HG02623 (cell line): ENCODE results near the gene ZFAND2B.

Experiments used
- ATAC-seq: cut with Tn5 transposase; IDR thresholded peaks from one replicate; pipeline ENCODE4 v1.9.1; 2021; ENCODE audit warnings: moderate library complexity; ENCODE audit not compliant: unreplicated experiment

The ZFAND2B gene

DNA sequence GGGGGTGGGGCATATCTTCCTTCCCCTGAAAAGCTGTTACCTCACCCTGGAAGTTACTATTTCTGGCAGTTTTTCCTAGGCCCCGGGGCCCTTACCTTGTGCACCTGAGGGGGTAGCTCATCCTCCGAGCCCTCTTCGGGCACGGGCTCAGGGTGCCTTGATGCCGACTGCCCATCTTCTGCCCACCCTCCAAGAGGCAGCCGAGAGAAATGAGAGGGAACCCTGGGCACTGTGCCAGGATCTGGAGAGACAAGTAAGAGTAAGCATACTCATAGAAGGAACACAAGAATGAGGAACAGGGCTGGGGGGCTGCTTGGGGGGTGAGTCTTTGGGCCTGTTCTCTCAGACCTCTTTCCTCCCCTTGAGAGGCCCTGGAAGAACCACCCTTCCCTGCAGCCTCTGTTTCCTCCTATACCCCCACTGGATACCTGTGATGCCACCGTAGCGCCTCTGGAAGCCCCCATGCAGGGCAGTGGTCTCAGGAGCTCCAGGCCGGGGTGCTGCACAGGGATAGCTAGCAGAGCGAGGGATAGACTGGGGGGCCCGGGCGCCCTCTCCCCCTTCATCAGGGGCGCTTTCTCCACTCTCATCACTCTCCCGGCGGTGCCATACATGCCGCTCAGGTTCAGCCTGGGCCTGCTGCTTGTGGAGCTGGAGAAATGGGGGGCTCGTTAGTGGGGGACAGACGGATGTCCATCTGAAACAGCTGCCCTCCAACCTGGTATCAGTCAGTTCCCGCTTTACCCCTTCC, 14.2 kb downstream of the ZFAND2B start:
- no peak for ATAC-seq

DNA sequence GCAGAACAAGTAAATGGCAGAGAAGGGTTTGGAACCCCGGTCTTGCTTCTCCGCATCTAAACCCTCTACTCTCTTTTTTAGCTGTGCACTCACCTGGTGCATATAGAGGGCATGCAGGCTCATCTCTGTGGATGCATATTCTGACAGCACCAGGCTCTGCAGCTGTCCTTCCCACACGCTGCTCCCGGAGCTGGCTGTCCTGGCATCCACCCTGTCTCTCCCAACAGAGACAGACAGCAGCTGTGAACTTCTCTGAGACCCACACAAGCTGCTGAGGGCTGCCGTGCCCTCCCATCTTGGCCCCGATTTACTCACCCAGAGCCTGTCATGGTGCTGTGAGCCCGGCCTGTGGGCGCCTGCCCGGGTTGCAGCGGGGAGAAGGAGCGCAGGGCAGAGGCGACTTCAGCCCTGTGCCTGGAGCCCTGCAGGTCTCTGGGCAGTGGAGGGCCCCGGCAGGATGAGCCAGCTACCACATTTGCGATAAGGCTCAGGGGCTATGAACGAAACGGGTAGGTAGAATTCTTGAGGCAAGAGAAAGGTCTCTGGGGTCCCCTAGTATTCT, 15.5 kb downstream of the ZFAND2B start:
- ATAC-seq: no peak

DNA sequence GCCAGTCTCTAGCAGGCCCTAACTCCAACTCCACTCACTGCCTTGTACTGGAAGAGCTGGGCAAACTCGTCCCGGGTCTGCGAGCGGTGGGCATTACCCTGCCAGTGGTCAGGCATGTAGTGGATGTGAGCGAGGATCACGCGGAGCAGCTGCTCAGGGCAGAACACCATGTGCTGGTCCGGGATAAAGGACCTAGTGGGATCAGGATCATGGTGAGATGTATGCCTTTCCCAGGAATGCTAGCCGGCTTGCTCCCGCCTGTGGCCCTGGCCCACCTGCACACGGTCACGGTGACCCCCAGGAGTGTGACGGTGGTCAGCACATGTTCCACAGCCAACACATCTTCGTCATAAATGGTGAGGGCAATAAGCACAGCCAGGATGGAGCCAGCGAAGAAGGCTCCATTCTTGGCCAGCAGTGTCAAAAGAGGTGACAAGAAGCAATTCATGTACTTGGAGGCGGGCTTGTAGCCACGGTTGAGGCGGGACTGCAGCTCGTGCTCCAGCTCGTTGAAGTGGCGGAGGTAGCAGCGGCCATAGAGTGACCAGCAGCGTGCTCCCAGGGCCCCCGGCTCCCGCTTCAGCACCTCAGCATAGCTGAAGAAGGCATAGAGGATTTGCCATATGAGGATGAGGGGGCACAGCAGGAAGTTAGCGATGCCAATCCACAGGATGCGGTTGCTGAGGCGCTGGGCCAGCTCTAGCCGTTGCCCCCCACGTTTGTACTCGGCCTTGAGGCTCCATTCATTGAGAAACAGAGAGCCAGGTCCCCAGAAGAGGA, 17.4 kb downstream of the ZFAND2B start:
- no peak for ATAC-seq

DNA sequence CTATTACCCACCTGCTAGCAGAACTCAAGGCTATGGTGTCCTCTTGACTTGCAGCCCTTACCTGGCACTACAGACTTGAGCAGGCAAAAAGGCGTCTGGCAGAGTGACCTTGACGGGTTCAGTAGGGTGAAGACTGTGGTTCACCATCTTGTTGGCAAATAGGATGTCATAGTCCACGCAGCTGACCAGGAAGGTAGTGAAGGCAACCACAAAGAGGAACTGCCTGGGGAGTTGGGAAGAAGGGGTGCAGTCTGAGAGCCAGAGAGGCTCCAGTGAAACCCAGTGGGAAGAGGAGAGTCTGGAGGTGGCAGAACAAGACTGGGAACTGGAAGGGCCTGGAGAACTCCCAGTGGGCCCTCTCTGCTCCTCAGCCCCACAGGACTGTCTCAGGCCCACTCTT, 18.8 kb downstream of the ZFAND2B start:
- ATAC-seq: no peak

DNA sequence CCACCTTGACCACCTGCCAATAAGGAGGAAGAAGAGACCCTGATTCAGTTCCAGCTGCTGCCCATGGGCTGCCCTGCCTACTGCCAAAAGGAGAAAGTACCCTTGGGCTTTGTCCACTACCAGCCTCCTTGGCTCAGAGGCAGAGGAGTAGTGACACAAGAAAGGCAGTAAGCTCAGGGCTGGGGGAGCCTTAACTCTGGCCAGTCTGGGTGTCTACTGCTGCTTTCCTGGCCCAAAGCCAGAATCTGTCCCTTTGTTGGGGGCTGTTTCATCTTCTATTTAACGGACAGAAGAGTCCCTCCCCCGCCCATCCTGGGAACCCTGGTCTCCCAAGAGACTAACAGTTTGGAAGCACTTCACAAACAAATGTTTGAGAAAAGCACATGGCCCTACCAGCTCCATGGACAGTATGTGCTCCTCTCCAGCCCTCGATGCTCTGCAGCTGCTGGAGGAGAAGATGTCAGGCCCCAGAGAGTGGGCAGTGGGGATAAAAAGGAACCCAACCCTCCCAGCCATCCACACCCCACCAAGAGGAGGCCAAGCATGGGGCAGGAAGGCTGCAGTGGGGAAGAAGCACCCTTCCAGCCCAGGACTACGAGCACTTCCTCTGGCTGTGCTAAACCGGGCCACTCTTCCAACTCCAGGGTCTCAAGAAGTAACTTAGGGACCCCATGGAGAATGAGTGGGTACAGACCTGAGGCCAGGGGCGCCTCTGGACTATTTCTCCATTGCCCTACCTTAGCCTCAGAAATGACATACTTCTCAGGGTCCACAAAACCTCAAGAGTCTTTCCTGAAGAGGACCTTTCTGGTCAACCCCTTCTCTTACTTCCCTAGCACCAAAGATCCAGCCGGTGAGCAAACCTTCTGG, 21.7 kb downstream of the ZFAND2B start:
- ATAC-seq: no peak

DNA sequence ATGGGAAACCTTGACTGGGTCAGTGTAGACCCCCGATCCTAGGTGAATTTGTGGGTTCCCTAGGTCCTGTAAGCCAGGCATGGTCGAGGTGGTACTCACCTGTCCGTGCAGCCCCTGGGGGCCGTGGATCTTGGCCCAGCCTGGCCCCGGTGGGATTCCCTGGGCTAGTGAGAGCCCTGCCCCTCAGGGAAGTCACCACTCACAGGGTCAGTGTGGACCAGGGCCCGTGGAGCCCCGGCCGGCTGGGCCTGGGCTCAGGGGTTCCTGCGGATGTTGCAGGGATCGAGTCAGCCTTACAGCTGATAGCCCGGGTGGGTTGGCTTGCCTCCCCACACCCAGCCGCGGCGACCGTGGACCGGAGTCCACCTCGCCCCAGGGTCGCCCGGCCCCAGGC, 22.3 kb downstream of the ZFAND2B start:
- ATAC-seq: peak; percentile 9

DNA sequence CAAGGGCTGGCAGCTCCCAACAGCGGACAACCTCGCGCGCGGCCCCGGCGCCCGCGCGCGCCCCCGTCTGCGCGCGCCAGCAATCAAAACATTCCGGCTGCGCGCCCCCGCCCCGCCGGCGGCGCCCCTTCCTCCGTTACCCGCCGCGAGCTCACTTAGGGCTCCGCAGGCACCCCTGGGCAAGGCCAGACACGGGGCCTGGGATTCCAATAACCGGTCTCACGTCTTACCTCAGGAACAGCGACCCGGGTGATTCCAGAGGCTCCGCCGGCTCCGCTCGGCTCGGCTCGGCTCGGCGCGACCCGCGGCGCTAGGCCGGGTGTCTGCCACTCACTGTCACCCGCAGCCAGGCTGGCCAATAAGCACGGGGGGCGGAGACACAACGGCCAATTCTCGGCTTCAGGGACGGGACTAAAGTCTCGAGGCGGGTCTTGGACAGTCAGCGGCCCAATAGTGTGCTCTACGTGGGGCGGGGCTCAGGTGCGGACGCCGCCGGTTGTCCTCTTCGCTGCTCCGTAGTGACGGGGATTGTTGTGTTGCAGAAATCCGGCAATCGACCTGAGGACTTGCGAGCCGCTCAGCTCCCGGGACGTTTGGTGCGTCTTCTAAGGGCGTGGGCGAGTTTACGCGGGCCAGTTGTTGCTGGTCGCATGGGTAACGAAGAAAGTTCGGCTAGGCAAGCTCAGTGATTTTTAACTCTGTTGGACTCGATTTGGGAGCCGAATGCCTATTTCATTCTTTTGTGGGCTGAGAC, 22.9 kb downstream of the ZFAND2B start, which contains the start of the genes ANKZF1 and ATG9A:
Gene ANKZF1 (plus strand): TSS at position 502 of the 754 bp plus-strand sequence. CDS start 452 bp downstream, outside the sequence.
Gene ATG9A (minus strand): TSS at position 332 of the 754 bp plus-strand sequence. CDS start 1,612 bp downstream, outside the sequence.
- ATAC-seq: peak; percentile 96

DNA sequence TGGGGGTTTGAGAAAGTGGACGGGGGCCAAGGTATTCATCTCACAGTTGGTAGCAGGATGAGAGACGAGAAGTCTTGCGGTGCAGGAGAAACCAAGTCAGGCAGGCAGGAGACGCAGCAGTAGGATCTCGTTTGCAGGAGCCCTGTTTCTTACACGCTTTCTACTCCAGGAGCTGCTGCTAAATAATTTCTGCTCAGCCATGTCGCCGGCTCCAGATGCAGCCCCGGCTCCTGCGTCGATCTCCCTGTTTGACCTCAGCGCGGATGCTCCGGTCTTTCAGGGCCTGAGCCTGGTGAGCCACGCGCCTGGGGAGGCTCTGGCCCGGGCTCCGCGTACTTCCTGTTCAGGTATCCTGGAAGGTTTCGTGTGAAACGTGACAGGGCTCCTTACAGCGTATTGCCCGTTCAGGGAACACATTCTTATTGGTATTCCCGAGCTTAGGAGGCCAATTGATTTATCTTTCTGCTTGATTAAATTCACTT, 23.5 kb downstream of the ZFAND2B start:
- ATAC-seq: peak; percentile 1

DNA sequence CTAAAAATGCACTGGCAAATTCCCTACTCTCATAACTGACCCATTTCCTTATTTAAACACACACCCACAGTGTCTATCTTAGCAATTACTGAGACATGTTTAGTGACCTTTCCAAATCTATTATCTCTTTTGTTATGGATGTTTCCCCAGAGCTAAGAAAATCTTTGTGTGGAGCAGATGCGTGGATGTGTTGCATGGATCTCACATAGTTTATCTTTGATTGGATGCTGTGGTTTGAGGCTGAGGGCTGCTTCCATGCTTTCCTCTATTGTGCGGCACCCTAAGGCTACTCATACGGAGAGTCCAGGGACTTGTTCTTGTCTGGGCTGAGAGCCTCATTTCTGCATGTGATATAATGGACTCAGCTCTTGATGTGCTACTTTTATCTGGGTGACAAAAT, 27.7 kb downstream of the ZFAND2B start:
- no peak for ATAC-seq

DNA sequence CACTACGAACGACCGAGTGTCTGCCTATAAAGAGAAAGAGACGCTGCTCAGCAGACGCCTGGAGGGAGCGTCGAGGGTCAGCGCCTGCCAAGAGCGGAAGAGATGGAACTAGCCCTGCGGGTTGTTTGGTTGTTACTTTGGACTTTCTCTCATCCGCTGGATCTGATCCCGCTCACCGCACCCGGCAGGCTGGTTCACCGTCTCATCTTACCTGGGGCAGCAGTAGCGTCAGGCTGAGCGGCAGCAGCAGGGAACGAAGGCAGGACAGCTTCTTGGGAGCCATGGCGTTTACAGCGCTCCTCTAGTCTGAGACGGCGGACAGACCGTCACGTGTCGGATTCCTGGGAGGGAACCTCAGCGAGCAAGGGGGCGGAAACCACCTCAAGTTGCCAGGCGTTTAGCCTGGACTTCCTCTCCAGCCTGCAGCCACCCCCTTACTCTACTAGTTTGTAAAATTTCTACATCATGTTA, 36.7 kb downstream of the ZFAND2B start:
- ATAC-seq: no peak

DNA sequence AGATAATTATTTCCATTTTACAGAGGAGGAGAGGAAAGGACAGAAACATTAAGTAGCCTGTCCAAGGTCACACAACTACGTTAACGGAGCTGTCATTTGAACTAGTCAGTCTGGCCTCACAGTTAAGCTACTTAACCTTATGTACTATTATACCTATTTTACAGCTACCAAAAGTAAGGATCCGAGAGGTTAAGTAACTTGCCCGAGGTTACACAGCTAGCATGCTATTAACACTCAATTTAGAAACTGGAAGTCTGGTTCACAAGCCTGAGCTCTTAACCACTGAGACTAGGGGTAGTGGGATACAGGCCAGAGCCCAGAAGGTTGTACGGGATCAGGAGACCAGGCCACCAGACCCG, 38.2 kb downstream of the ZFAND2B start:
- no peak for ATAC-seq

DNA sequence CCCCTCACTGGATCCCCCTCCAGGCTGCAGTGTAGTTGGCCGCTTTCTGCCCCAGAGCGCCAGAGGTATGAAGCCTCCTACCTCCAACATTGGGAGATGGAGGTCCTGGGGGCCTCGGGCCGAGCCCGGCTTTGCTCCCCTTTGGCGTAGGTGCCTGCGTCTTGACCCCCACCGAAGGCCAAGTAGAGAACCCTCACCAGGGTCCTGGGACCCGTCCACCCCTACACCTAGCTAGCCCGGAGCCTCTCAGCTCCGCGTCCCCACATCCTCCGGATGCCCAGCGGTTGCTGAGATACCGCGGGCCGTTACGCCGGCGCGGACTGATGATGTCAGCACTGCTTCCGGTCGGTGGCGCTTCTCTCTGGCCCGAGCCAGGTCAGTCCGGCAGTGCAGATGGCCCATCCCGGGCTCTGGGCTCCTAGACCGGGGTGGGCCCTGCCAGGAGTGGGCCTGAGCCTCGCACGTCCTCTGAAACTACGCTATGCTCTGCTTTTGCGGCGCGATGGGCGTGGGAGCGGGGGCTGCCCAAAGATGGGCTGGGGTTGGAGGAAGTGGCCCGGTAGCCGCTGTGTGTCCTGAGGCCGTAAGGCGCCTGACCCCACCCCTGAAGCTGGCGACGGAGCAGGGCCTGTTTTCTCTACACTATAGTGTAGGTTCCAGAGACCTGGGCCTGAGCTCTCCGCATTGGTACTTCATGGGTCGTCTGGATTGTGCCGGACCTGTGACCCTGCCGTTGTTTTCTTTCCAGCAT, 38.7 kb downstream of the ZFAND2B start, which contains the start of the genes GLB1L and STK16:
Gene GLB1L (minus strand): TSS at position 297 of the 751 bp plus-strand sequence. CDS start 1,871 bp downstream, outside the sequence.
Gene STK16 (plus strand): TSS at position 332 of the 751 bp plus-strand sequence. CDS start 521 bp downstream, outside the sequence.
- peak; percentile 61 for ATAC-seq

DNA sequence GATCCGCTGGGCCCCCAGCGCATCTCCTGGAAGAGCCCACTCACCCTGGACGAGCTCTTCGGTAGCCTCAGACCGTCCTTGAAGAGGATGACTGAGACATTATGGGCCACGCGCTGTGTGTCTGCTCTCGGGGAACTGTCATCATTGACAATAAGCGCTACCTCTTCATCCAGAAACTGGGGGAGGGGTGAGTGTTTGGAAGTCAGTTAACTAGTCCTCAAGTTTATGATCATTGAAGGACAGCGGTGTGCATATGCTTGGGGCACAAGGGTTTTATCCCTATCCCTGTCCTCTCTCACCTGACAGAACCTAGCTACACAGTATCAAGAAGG, 39.3 kb downstream of the ZFAND2B start:
- no peak for ATAC-seq

DNA sequence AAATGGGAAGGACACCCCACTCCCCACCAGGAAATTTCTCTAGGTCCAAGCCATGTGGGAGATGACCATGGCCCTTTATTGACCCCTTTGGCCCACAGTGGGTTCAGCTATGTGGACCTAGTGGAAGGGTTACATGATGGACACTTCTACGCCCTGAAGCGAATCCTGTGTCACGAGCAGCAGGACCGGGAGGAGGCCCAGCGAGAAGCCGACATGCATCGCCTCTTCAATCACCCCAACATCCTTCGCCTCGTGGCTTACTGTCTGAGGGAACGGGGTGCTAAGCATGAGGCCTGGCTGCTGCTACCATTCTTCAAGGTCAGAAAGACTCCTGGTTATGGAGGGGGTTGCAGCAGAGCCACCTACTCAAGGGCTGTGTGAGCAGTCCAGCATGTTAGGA, 40.0 kb downstream of the ZFAND2B start:
- ATAC-seq: no peak

DNA sequence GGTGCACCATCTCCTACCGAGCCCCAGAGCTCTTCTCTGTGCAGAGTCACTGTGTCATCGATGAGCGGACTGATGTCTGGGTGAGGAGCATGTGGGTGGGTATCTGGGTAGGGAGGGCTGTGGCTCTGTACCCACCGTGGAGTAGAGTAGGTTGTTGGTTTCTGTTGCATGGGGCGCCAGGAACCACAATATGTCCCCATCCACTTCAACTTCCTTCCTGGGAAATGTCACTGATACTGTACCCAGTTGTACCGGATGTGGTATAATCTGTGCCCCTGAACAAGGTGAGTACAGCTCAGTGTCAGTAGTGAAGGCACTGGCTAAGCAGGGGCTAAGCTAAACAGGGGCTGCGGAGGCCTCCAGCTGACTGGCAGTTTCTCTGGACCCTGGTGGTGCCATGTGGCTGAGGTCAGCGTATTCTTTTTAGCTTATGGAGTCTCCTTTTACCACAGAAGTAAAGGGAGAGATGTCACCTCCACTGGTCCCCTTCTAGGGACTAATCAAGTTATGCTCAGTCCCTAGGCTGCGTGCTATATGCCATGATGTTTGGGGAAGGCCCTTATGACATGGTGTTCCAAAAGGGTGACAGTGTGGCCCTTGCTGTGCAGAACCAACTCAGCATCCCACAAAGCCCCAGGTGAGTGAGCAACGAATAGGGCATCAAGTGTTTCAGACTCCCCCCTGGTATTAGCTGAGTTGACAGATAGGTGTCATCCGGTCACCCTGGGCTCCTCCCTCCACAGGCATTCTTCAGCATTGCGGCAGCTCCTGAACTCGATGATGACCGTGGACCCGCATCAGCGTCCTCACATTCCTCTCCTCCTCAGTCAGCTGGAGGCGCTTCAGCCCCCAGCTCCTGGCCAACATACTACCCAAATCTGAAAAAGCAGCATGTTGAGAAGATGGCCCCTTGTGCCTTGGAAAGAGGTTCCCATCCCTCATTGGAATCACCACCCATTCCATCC, 41.4 kb downstream of the ZFAND2B start:
- no peak for ATAC-seq

DNA sequence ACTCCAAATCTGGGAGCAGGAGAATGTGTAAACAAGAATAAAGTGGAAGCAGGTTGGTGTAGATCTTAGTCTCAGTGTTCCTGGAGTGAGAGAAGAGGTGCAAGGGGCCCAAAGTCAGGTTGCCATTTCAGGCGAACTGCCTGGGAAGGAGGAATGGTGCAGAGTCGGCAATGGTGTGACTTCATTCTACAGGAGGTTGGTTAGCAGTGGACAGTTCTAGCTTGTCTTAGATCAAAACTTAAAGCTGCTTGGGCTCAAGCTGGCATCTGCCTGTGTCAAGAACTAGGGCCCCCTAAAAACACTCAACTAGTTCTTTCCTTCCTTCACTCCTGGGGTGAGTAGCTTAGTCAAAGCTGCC, 42.2 kb downstream of the ZFAND2B start:
- no peak for ATAC-seq

DNA sequence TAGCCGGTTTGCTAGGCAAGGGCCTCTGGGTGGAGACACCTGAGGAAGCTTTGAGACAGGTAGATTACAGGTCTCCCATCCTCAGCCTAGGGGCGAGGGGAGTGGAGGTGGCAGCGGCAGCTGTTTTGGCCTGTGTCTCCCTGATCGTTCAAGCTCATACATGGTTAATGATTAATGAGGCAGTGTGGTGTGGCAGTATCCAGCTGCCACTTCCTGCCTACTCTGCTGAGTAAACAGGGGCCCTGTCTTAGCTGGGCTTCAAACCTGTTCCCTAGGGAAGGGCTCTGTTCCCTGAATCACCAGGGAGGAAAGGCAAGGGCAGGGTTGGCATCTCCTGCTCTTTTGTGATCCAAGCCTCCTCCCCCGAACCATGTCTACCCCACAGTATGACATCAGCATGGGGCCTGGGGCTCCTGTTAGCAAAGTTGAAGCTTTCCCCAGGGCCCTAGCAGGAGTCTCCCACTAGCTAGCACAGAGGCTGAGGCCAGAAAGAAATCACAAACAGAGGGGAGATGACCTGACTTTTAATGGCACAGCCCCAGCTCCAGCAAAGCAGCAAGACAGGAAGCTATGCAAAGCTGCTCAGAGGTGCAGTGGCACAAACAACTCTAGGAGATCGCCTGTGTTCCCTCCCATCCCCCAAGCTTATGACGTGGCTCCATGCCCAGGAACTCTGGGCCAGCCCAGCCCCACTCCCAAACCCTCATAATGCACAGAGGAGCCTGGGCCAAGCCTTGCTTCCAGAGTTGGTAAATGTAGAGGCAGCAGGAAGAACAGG, 42.8 kb downstream of the ZFAND2B start:
- ATAC-seq: peak; percentile 28
